DND-41 (cell line): ENCODE measurements around the gene PTPRA.

Source experiments
- ATAC-seq: fragments of 200-7000 bp; cut with Tn5 transposase; 3 replicates; pipeline ENCODE4 v1.9.1; 2021; ENCODE audit warnings: low read depth; ENCODE audit not compliant: insufficient read depth
- DNase-seq: peaks from one replicate; pipeline ENCODE4 v3.0.0-alpha.2; 2020
- H2AFZ ChIP-seq: 2 replicates; pipeline ENCODE4 v1.6.0; 2012; ENCODE audit warnings: low read depth, low read length
- H3K27ac ChIP-seq: 2 replicates; pipeline ENCODE4 v1.5.1; 2012; ENCODE audit warnings: low read length, inconsistent platforms
- H3K27me3 ChIP-seq: fragments of 200-600 bp; sonication (generic); 2 replicates; pipeline ENCODE4 v1.6.0; 2012; ENCODE audit warnings: low read length, mild to moderate bottlenecking, inconsistent platforms; ENCODE audit not compliant: insufficient read depth, poor library complexity
- H3K36me3 ChIP-seq: 2 replicates; pipeline ENCODE4 v1.5.1; 2012; ENCODE audit warnings: low read length, inconsistent platforms; ENCODE audit not compliant: insufficient read depth
- H3K4me1 ChIP-seq: 2 replicates; pipeline ENCODE4 v1.5.1; 2012; ENCODE audit warnings: mild to moderate bottlenecking, low read length; ENCODE audit not compliant: insufficient read depth
- H3K4me2 ChIP-seq: 2 replicates; pipeline ENCODE4 v1.6.0; 2012; ENCODE audit warnings: mild to moderate bottlenecking, moderate library complexity, low read length, inconsistent platforms; ENCODE audit not compliant: insufficient read depth
- H3K4me3 ChIP-seq, 2 experiments: fragments of 200-600 bp in 1 of 2; shearing (Covaris generic) in 1 of 2; 2 replicates each; pipeline ENCODE4 v1.5.1; 2012 to 2016; ENCODE audit warnings: inconsistent platforms in 2 of 2, low read length in 2 of 2, mild to moderate bottlenecking in 2 of 2, low read depth in 1 of 2, moderate library complexity in 1 of 2
- H3K79me2 ChIP-seq: 2 replicates; pipeline ENCODE4 v1.6.0; 2012; ENCODE audit warnings: low read length, inconsistent platforms; ENCODE audit not compliant: insufficient read depth
- H3K9ac ChIP-seq: 2 replicates; pipeline ENCODE4 v1.6.0; 2012; ENCODE audit warnings: low read depth, mild to moderate bottlenecking, inconsistent platforms, low read length, moderate library complexity
- H3K9me3 ChIP-seq: 2 replicates; pipeline ENCODE4 v1.5.1; 2012; ENCODE audit warnings: low read length, moderate library complexity, mild to moderate bottlenecking, inconsistent platforms; ENCODE audit not compliant: insufficient read depth, severe bottlenecking
- H4K20me1 ChIP-seq: 2 replicates; pipeline ENCODE4 v1.6.0; 2012; ENCODE audit warnings: low read length; ENCODE audit not compliant: insufficient read depth
- CTCF ChIP-seq: IDR thresholded peaks from 2 replicates; pipeline ENCODE4 v1.5.1; 2012; ENCODE audit warnings: borderline replicate concordance, low read length, moderate library complexity, mild to moderate bottlenecking; ENCODE audit not compliant: poor library complexity, severe bottlenecking; ENCODE audit errors: extremely low read depth
- EZH2 ChIP-seq: IDR thresholded peaks from 3 replicates; pipeline ENCODE4 v1.6.1; 2012; ENCODE audit warnings: borderline replicate concordance, low read depth, mild to moderate bottlenecking, moderate library complexity, low read length, inconsistent platforms; ENCODE audit not compliant: severe bottlenecking

PTPRA gene

GRCh38 chr20:3077618-3078134 lies 204.4 kb downstream of the PTPRA start:
- no peaks in the 10 kb centered on the region for H3K4me1 ChIP-seq
- H3K4me3 ChIP-seq, result no peak overlapping the region
- ATAC-seq (0 out of 3 replicates have a peak, but pooled peaks have one; percentile 29), DNase-seq (no peak)
- H3K4me2 ChIP-seq, result no peak overlapping the region
- no peaks in the 10 kb centered on the region for H3K36me3 ChIP-seq
- H3K79me2 ChIP-seq, result no peaks in the 10 kb centered on the region
- TF ChIP-seq CTCF (no peak), EZH2 (no peak)
- H3K27ac ChIP-seq, result no peak overlapping the region
- H3K9me3 ChIP-seq, result no peaks in the 10 kb centered on the region
- no peak overlapping the region for H2AFZ ChIP-seq
- no peak overlapping the region for H3K9ac ChIP-seq
- H3K27me3 ChIP-seq, result peaks cover 3% of the 10 kb centered on the region
- H4K20me1 ChIP-seq, result no peaks in the 10 kb centered on the region; the same call in 1 of the 2 replicates

GRCh38 chr20:3080939-3081388 lies 207.7 kb downstream of the PTPRA start:
- Histone ChIP-seq H2AFZ (no peak overlapping the region), H3K36me3 (no peaks in the 10 kb centered on the region), H3K4me2 (no peak overlapping the region), H3K4me3 (no peak overlapping the region), H3K27ac (no peak overlapping the region), H3K4me1 (no peaks in the 10 kb centered on the region), H3K27me3 (peaks cover 3% of the 10 kb centered on the region), H3K79me2 (no peaks in the 10 kb centered on the region), H4K20me1 (no peaks in the 10 kb centered on the region; the same call in none of the 2 replicates), H3K9ac (no peak overlapping the region), H3K9me3 (no peaks in the 10 kb centered on the region)
- ATAC-seq (no peak), DNase-seq (no peak)
- TF ChIP-seq EZH2, result no peak
- no peak for TF ChIP-seq CTCF

- Histone ChIP-seq H3K79me2 (no peaks in the 10 kb centered on the region), H3K36me3 (no peaks in the 10 kb centered on the region), H4K20me1 (no peaks in the 10 kb centered on the region; the same call in none of the 2 replicates), H3K9ac (no peak overlapping the region), H3K4me1 (no peaks in the 10 kb centered on the region), H3K27me3 (peaks cover 3% of the 10 kb centered on the region), H3K9me3 (no peaks in the 10 kb centered on the region), H3K27ac (no peak overlapping the region), H3K4me3 (no peak overlapping the region), H3K4me2 (no peak overlapping the region), H2AFZ (no peak overlapping the region)
- TF ChIP-seq CTCF (no peak), EZH2 (no peak)
- DNase-seq (no peak), ATAC-seq (no peak)
Observed at GRCh38 chr20:3081641-3082040, 208.4 kb downstream of the PTPRA start.

DNA sequence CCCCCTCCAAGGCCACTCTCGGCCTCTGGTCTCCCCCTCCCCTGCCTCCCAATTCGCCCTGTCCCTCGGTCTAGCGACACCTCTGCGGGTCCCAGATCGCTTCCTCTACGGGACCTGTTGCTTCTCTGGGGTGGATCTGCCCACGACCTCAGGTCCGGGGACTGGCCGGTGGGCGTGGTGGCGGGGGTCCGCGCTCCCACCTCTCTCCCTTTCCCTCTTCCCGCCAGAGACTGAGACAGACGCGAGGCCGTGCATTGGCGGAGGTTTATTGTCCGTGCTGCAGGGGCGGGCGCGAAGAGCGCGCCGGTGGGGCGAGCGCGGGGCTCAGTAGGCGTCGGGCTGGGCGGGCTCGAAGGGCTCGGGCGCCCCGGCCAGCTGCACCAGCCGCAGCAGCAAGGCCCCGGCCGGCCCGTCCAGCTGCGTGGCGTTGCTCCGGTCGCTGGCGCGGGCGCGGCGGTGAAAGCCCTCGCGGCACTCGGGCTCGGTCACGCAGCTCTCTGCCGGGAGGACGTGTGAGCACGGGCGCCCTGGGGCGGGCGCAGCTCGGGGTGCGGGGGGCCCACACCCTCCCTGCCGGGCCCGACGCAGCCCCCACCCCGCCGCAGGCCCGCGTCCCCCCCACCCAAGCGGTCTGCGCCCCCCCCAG lies 209.1 kb downstream of the PTPRA start:
- Histone ChIP-seq H3K9ac (no peak overlapping the region), H3K27ac (no peak overlapping the region), H4K20me1 (no peaks in the 10 kb centered on the region; the same call in none of the 2 replicates), H2AFZ (no peak overlapping the region), H3K9me3 (no peaks in the 10 kb centered on the region), H3K4me2 (no peak overlapping the region), H3K4me3 (no peak overlapping the region), H3K36me3 (no peaks in the 10 kb centered on the region), H3K79me2 (no peaks in the 10 kb centered on the region), H3K4me1 (no peaks in the 10 kb centered on the region), H3K27me3 (peaks cover 3% of the 10 kb centered on the region)
- TF ChIP-seq CTCF (no peak), EZH2 (no peak)
- ATAC-seq, result no peak
- DNase-seq, result no peak
